Cardiac muscle cell (in vitro differentiated cells and primary cell): Measurements from ENCODE around the gene IQGAP3. TPM values are rescaled to one million over a fixed set of nuclear protein-coding genes. Genes with fewer than 3 reads are reported as not detected.
A peak's percentile ranks its signal among the peaks of the same experiment; 100 is the strongest.

Experiments
- DNase-seq, 2 donors: peaks; one replicate each; pipeline versions ENCODE4 v3.0.0 to v3.0.0-alpha.2; 2010 to 2017; ENCODE audit warnings: low read depth in 1 of 2, low spot score in 1 of 2
- H3K27ac ChIP-seq: fragments of 200-600 bp; sonication (generic); 2 replicates; pipeline ENCODE4 v1.5.1; 2016
- H3K27me3 ChIP-seq: fragments of 200-600 bp; sonication (generic); 2 replicates; pipeline ENCODE4 v1.6.0; 2016; ENCODE audit warnings: control low read depth
- H3K36me3 ChIP-seq: fragments of 200-600 bp; sonication (generic); 2 replicates; pipeline ENCODE4 v1.5.1; 2016; ENCODE audit warnings: control low read depth
- H3K4me1 ChIP-seq: fragments of 200-600 bp; sonication (generic); 2 replicates; pipeline ENCODE4 v1.8.1; 2017; ENCODE audit warnings: low read depth, mild to moderate bottlenecking, mixed run types
- H3K4me3 ChIP-seq: fragments of 200-600 bp; sonication (generic); 2 replicates; pipeline ENCODE4 v1.5.1; 2016; ENCODE audit warnings: mild to moderate bottlenecking
- H3K9me3 ChIP-seq: fragments of 200-600 bp; sonication (generic); 2 replicates; pipeline ENCODE4 v1.5.1; 2017; ENCODE audit warnings: low read depth, mild to moderate bottlenecking, control low read depth
- polyA plus RNA-seq: library from polyadenylated mRNA; unstranded; fragments of >200 nt; fragmentation: Nextera tagmentation; extraction: Ambion mirVana; gene quantifications from 2 replicates; pipeline ENCODE4 v1.2.1, GENCODE V29; 2016
- total RNA-seq: library from RNA; depleted of rRNA; stranded (reverse); fragments of >200 nt; gene quantifications from 2 replicates; pipeline ENCODE4 v1.2.3, GENCODE V29; 2016
- TF ChIP-seq, protein P1 (sequence below): IDR thresholded peaks from 2 replicates; pipeline ENCODE4 v1.5.1; 2012; ENCODE audit warnings: low read depth, mild to moderate bottlenecking, low read length

The IQGAP3 gene
- total and polyA plus RNA-seq, 2 experiments from 2014 or later, result 0.95 to 31.8 TPM

DNA sequence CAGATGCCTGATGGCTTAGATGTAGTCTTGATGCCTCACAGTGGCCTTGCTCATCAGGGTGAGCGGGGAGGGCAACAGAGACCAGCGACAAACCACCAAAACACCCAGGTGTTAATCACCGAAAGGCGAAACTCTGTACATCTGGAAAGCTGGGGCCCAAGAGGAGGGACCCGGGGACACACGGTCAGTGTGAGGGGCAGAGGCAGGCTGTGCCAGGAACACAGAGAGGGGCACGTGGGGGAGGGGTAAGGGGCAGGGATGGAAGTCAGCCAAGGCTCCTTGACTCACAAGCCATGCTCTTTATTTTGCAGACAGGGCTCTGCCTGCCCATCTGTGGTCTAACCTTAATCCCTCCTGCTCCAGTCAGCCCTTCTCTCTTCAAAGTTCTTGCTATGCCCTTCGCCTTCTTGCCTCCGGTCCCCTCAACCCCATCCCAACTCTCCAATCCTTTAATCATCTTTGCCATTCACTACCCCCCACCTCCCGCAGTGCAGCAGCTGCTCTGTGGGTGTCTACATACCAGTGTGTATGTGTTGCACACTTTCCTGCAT lies 76.1 kb downstream of the IQGAP3 start:
- peaks cover 71% of the 10 kb centered on the region for H3K4me1 ChIP-seq
- peak overlapping the region; percentile 65 for H3K27ac ChIP-seq
- H3K4me3 ChIP-seq, result no peak overlapping the region
- TF ChIP-seq, protein P1, sequence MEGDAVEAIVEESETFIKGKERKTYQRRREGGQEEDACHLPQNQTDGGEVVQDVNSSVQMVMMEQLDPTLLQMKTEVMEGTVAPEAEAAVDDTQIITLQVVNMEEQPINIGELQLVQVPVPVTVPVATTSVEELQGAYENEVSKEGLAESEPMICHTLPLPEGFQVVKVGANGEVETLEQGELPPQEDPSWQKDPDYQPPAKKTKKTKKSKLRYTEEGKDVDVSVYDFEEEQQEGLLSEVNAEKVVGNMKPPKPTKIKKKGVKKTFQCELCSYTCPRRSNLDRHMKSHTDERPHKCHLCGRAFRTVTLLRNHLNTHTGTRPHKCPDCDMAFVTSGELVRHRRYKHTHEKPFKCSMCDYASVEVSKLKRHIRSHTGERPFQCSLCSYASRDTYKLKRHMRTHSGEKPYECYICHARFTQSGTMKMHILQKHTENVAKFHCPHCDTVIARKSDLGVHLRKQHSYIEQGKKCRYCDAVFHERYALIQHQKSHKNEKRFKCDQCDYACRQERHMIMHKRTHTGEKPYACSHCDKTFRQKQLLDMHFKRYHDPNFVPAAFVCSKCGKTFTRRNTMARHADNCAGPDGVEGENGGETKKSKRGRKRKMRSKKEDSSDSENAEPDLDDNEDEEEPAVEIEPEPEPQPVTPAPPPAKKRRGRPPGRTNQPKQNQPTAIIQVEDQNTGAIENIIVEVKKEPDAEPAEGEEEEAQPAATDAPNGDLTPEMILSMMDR, result no peak
- no peak for DNase-seq
- no peaks in the 10 kb centered on the region for H3K9me3 ChIP-seq
- H3K27me3 ChIP-seq, result no peaks in the 10 kb centered on the region
- H3K36me3 ChIP-seq, result no peaks in the 10 kb centered on the region

DNA sequence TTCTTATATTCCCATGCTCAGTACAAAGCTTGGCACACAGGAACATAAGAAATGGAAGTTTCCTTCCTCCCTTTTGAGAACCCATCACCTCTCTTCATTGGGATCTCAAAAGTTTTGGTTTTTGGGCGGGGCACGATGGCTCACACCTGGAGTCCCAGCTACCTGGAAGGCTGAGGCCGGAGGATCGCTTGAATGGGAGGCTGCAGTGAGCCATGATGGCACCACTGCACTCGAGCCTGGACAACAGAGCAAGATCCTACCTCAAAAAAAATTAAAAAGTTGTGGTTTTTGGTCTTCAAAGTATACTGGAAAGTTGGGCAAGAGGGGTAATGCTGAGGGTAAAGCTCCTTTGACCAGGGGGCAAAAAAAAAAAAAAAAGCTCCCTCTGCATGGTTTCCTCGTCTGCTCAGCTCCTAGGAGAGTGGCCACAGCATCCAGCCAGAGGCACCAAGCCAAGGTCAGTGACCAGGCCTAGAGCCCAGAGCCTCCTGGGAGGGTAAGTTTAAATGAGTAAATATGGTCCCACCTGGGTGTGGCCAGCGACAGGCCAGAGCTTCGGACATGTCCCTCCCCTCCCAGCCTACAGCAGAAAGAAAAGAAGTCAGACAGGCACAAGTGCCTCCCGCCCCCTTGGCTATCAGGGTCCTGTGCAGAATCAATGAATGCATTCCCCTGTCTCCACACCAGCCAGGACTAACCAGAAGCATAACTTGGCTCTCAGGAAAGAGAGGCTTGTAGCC lies 76.8 kb downstream of the IQGAP3 start:
- peak overlapping the region; percentile 65 for H3K27ac ChIP-seq

DNA sequence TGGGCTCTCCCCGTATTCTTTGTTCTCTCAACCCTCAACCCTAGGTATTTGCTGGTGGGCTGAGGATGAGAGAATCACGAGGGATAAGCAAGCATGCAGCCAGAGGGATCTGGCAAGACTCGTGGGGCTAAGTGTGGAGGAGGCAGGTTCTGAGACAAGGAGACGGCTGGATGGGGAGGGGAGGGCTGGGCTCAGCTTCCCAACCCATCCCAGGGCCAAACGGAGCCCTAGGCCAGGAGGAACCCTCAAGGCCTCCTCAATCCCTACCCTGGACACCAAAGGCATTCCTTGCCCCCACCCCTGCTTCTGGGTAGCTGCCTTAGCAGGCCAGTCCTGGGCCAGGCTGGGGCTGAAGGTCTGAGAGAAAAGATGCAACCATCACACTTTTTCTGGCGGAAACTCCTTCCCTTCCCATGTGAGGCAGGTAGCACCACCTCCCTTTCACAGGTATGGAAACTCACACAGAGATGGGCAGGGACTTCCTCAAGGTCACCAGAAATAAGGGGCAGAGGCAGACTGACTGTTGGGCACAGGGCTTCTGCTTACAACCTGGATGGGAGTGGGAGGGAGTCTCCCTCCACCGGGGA lies 78.0 kb downstream of the IQGAP3 start:
- no peaks in the 10 kb centered on the region for H3K27me3 ChIP-seq
- no peaks in the 10 kb centered on the region for H3K36me3 ChIP-seq
- TF ChIP-seq, protein P1, result no peak
- no peaks in the 10 kb centered on the region for H3K9me3 ChIP-seq
- peak overlapping the region; percentile 96 for H3K27ac ChIP-seq
- peaks cover 88% of the 10 kb centered on the region for H3K4me1 ChIP-seq
- H3K4me3 ChIP-seq, result no peak overlapping the region
- no peak for DNase-seq

More for the DNA sequence above, 76.8 kb downstream of the IQGAP3 start:
- H3K27me3 ChIP-seq, result no peaks in the 10 kb centered on the region
- TF ChIP-seq, protein P1, result no peak
- H3K9me3 ChIP-seq, result no peaks in the 10 kb centered on the region
- no peak overlapping the region for H3K4me3 ChIP-seq
- peak in 1 of 2 donors; percentile 36 for DNase-seq
- peaks cover 78% of the 10 kb centered on the region for H3K4me1 ChIP-seq
- H3K36me3 ChIP-seq, result no peaks in the 10 kb centered on the region

DNA sequence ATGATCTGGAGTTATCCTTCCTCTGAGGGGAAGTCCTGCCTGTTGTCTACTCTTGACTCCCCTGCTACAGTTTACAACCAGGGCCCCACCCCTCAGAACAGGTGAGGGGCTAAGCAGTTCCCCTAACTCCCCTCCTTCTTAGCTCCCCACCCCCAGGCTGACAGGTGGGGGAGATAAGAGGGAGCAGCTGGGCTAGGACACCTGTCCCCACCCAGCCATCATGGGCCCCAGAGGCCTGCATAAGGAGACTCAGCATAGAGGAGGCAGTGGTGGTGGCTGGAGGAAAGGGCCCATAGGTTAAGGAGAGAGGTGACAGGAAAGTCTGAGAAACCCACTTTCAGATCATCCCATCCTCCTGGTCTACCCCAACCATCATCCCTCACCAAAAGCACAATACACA lies 78.6 kb downstream of the IQGAP3 start:
- Histone ChIP-seq H3K4me3 (no peak overlapping the region), H3K36me3 (no peaks in the 10 kb centered on the region), H3K27me3 (no peaks in the 10 kb centered on the region), H3K9me3 (no peaks in the 10 kb centered on the region), H3K27ac (peak overlapping the region; percentile 96), H3K4me1 (peaks cover 93% of the 10 kb centered on the region)
- no peak for DNase-seq
- TF ChIP-seq, protein P1, result no peak

DNA sequence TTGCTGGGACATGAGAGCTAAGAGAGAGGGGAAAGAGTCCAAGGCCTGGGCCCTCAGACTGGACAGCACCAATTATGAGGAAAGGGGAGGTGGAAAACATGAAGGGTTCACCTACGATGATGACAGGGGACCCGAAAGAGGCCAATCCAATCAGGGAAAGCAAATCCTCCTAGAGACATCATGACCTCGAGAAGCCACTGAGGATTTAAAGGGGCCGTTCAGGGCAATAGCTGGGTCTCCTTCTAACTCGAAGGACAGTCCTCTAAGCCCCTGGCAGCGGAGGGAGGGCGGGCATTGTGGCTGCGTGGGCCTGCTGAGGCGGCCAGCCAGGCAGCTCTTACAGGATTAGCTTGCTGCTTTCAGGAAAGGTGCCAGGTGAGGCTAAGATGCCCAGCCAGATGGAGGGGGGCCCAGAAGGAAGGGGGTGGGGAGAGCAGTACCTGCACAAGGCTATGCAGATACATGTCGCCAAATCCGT lies 79.2 kb downstream of the IQGAP3 start:
- H3K27ac ChIP-seq, result peak overlapping the region; percentile 96
- no peaks in the 10 kb centered on the region for H3K27me3 ChIP-seq
- DNase-seq, result peak in 1 of 2 donors; percentile 25
- peaks cover 93% of the 10 kb centered on the region for H3K4me1 ChIP-seq
- TF ChIP-seq, protein P1, result no peak
- H3K36me3 ChIP-seq, result no peaks in the 10 kb centered on the region
- H3K9me3 ChIP-seq, result no peaks in the 10 kb centered on the region
- no peak overlapping the region for H3K4me3 ChIP-seq
